GM12874 (cell line): ENCODE measurements around the gene ARAP2.

Experiments used
- TF ChIP-seq, protein P1 (sequence below): IDR thresholded peaks from 2 replicates; pipeline ENCODE4 v1.5.1; 2011; ENCODE audit warnings: low read depth, mild to moderate bottlenecking, control low read depth, low read length, moderate library complexity; ENCODE audit not compliant: insufficient read depth

Gene ARAP2

DNA sequence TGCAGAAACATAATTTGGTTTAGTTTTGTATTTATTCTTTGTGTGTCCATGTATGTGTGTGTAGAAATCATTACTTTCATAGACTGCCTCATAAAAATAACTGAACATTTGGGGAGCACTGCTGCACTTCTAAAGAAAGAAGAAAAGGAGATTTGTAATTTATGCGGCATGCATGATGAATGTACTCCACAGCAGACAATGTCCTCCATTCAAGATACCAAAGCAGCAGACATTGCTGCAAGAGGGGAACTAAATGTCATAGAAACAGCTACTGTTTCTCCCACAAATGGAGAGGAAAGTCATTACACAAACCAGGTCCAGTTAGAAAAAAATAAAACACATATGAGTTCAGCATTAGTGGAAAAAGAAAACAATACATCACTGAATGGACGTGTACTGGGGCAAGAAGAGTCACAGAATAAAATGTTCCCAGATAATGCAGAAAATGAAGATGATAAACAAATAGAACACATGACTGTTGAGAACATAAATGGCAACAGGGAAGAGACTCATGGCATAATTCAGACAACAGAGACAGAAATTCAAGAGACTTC is 39.7 kb upstream of the ARAP2 start:
- TF ChIP-seq, protein P1, sequence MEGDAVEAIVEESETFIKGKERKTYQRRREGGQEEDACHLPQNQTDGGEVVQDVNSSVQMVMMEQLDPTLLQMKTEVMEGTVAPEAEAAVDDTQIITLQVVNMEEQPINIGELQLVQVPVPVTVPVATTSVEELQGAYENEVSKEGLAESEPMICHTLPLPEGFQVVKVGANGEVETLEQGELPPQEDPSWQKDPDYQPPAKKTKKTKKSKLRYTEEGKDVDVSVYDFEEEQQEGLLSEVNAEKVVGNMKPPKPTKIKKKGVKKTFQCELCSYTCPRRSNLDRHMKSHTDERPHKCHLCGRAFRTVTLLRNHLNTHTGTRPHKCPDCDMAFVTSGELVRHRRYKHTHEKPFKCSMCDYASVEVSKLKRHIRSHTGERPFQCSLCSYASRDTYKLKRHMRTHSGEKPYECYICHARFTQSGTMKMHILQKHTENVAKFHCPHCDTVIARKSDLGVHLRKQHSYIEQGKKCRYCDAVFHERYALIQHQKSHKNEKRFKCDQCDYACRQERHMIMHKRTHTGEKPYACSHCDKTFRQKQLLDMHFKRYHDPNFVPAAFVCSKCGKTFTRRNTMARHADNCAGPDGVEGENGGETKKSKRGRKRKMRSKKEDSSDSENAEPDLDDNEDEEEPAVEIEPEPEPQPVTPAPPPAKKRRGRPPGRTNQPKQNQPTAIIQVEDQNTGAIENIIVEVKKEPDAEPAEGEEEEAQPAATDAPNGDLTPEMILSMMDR = no peak

DNA sequence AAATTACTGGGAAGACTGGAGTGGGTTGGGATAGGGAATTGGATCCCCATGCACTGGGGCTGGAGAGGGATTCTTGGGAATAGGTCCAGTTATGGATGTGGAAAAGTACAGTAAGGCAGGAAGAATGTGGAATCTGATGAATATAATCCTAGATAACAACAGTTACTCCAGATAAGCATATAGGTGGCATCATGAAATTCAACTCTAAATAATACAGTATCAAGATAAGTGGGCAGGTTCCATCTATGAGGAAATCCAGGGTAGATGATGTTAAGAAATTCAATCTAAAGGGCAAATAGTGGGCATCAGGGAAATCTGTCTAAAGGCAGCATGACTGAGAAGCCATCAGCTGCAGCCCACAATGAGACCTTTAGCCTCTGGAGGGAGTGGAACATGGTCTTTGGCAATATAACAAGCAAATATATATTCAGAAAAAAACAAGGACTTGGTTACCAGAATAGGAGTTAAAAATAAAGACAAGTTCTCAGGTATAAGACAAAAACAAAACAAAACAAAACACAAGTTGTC is 38.3 kb upstream of the ARAP2 start:
- TF ChIP-seq, protein P1 = no peak

DNA sequence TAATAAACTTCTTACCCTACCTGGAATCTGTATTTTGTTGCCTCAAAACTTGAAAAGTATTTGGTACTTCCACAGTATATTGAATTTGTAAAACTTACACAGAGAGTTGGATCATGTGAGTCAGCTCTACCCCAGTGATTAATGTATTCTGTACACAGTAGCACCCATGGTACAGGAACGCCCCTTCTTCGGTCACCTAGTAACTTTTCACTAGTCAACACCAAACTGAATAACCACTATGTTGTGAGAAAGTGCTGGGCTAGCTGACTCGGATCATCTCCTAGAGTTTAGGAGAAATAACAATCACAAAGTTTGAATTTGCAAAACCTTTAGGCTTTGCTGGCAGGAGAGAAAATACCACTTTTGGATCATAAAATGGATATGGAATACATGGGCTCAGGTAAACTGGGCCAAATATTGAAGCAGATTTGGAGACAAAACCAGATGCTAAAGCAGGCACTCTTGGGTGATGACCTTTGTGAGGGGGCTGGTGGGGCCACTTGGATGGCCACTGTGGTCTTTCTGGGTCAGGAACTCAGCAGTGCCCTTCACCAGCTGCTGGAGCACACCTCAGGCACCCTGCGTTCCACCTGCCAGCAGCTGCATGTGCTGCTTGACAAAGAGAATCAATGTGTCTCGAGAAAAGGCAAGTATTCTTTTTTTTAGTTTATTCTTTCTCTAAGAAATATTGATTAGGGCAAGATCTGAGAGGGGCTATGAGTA is 37.2 kb upstream of the ARAP2 start, which contains the start of gene DTHD1:
Gene DTHD1, plus strand, starts transcription at position 233 of the 723 bp plus-strand sequence. Its CDS starts 143 bp downstream, at position 376.
- TF ChIP-seq, protein P1 = no peak

DNA sequence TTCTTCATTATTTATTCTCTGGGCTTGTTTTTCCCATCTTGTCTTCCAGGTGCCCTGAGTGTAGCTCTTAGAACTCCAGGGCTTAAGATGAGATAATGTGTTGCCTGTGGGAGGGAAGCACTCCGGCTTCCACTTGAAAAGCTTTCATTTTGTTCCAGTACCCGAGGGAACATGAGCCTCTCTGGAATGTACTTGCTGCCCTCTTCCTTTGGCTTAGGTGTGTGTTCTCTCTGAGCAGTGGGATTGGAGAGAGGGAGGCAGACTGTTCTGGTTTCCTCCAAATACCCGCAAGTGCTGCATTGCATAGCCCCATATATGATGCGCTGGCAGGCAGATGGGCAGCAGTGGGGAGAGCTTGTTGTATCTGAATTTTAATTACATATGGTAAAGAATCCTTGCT is 36.2 kb upstream of the ARAP2 start:
- TF ChIP-seq, protein P1 = no peak

DNA sequence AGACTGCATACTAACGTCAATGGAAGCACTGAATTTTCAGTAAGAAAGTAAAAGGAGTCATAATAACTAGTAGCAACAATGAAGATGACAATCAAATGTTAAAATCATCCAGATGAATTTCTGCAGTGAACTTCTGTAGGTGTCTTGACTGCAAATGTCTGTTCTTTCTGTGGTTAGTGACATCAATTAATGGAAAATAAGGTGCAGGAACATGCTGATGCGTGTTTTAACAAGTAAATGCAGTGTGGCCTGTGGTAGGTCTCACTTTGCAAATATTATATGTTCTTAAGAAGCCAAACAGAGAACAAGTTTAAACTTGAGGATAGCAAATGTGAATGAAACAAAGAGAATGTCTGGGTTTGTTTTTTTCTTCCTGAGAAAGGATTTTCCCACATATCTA is 34.5 kb upstream of the ARAP2 start:
- TF ChIP-seq, protein P1 = no peak

DNA sequence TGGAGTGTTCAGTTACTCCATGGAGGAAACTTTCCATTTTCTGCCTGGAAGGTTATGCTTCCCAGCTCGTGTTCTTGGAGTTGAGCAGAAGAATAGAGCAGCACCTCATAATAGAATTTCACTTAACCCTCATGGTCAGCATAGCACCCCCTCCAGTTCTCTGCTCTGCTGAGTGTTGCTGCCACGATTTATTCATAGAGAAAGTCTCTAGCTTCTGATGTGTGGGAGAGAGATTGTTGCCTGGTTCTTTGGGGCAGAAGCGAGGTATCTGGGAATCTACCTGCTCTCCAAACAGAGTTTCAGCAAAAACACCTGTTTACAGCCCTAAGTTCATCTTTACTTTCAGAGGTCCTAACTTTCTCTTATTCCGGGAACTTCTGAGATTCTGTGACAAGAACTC is 33.2 kb upstream of the ARAP2 start:
- TF ChIP-seq, protein P1 = no peak

DNA sequence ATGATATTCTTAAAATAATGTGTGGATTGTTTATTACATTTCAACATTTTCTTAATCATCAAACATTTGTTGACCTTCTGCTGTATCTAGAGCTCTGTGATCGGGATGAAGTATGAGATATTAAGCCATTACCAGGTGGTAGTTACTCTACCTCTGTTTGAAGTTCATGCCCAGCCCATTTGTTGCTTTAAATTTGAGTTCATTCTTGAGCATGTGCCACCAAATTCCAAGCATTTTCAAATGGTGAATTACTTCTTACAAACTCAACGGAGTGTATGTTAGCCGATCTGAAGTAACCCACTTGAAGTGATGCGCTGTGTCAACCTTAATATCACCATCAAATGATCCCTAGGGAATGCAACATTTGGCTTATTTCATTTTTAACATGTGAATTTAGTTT is 29.8 kb upstream of the ARAP2 start:
- TF ChIP-seq, protein P1 = no peak
